HEK293 (cell line): ENCODE data around the gene LAMA1.

Experiments used
- CTCF ChIA-PET: fragments of 350-600 bp; formaldehyde crosslinking; extraction: SDS; loops from one replicate; lab custom pipeline; 2021; ENCODE audit warnings: antibody characterized with exemption; lab: Yijun Ruan, JAX
- POLR2A ChIA-PET: fragments of 300-600 bp; formaldehyde crosslinking; extraction: SDS; loops from one replicate; lab custom pipeline; 2020; ENCODE audit warnings: antibody characterized with exemption, inconsistent platforms; lab: Yijun Ruan, JAX
- H3K27ac ChIP-seq: fragments of 200-500 bp; sonication (Bioruptor generic); 2 replicates; pipeline ENCODE4 v1.5.1; 2014; ENCODE audit warnings: low read depth, low read length, control low read depth, inconsistent platforms; ENCODE audit errors: extremely low read depth
- H3K36me3 ChIP-seq, 2 experiments: fragments of 200-500 bp in 1 of 2; sonication (Bioruptor generic) in 1 of 2; 1 replicate in 1 of 2; 2 replicates in 1 of 2; pipeline ENCODE4 v1.5.1; 2014 to 2017; ENCODE audit warnings: inconsistent platforms in 2 of 2, low read length in 2 of 2; ENCODE audit not compliant: control insufficient read depth in 2 of 2, insufficient read depth in 1 of 2
- H3K4me1 ChIP-seq: fragments of 200-500 bp; sonication (Bioruptor generic); 2 replicates; pipeline ENCODE4 v1.5.1; 2014; ENCODE audit warnings: mild to moderate bottlenecking, low read length, inconsistent platforms; ENCODE audit not compliant: control insufficient read depth, insufficient read depth
- H3K4me3 ChIP-seq: 2 replicates; pipeline ENCODE4 v1.5.1; 2011; ENCODE audit warnings: low read depth, mild to moderate bottlenecking, control low read depth, low read length, moderate library complexity
- H3K9me3 ChIP-seq: fragments of 200-500 bp; sonication (Bioruptor generic); 2 replicates; pipeline ENCODE4 v1.5.1; 2014; ENCODE audit warnings: low read depth, low read length, inconsistent platforms; ENCODE audit not compliant: control insufficient read depth, insufficient read depth
- BCL11B ChIP-seq: fragments of 450-650 bp; formaldehyde crosslinking; IDR thresholded peaks from 2 replicates; pipeline ENCODE4 v1.5.1; 2016; ENCODE audit warnings: low read depth, missing biosample characterization, missing genetic modification characterization
- GFI1B ChIP-seq: fragments of 450-650 bp; formaldehyde crosslinking; IDR thresholded peaks from 2 replicates; pipeline ENCODE4 v1.5.1; 2016; ENCODE audit warnings: missing biosample characterization, missing genetic modification characterization
- PRDM1 ChIP-seq: fragments of 450-650 bp; formaldehyde crosslinking; IDR thresholded peaks from 2 replicates; pipeline ENCODE4; 2016; ENCODE audit warnings: missing biosample characterization, missing genetic modification characterization
- RBAK ChIP-seq: fragments of 450-650 bp; formaldehyde crosslinking; IDR thresholded peaks from 2 replicates; pipeline ENCODE4 v1.5.1; 2016; ENCODE audit warnings: missing biosample characterization, missing genetic modification characterization
- REPIN1 ChIP-seq: fragments of 450-650 bp; formaldehyde crosslinking; IDR thresholded peaks from 2 replicates; pipeline ENCODE4 v1.5.1; 2017; ENCODE audit warnings: missing biosample characterization, missing genetic modification characterization, low read depth
- SP3 ChIP-seq: fragments of 450-650 bp; formaldehyde crosslinking; IDR thresholded peaks from 2 replicates; pipeline ENCODE4 v1.5.1; 2016; ENCODE audit warnings: missing biosample characterization, missing genetic modification characterization
- WT1 ChIP-seq: fragments of 450-650 bp; formaldehyde crosslinking; IDR thresholded peaks from 2 replicates; pipeline ENCODE4 v1.5.1; 2016; ENCODE audit warnings: missing biosample characterization, missing genetic modification characterization
- YY2 ChIP-seq: fragments of 450-650 bp; formaldehyde crosslinking; IDR thresholded peaks from 2 replicates; pipeline ENCODE4 v1.5.1; 2016; ENCODE audit warnings: missing biosample characterization, missing genetic modification characterization
- ZBTB10 ChIP-seq: fragments of 450-650 bp; formaldehyde crosslinking; IDR thresholded peaks from 2 replicates; pipeline ENCODE4 v1.5.1; 2016; ENCODE audit warnings: missing biosample characterization, missing genetic modification characterization
- ZBTB48 ChIP-seq: fragments of 450-650 bp; formaldehyde crosslinking; IDR thresholded peaks from 2 replicates; pipeline ENCODE4 v1.5.1; 2016; ENCODE audit warnings: missing biosample characterization, missing genetic modification characterization
- ZNF114 ChIP-seq: fragments of 450-650 bp; formaldehyde crosslinking; IDR thresholded peaks from 2 replicates; pipeline ENCODE4 v1.5.0; 2017; ENCODE audit warnings: missing biosample characterization, missing genetic modification characterization
- ZNF211 ChIP-seq: fragments of 450-650 bp; formaldehyde crosslinking; IDR thresholded peaks from 2 replicates; pipeline ENCODE4 v1.5.1; 2016; ENCODE audit warnings: low read depth, missing biosample characterization, missing genetic modification characterization
- ZNF280D ChIP-seq: fragments of 450-650 bp; formaldehyde crosslinking; IDR thresholded peaks from 2 replicates; pipeline ENCODE4 v1.5.1; 2016; ENCODE audit warnings: missing biosample characterization, missing genetic modification characterization
- ZNF292 ChIP-seq: fragments of 450-650 bp; formaldehyde crosslinking; IDR thresholded peaks from 2 replicates; pipeline ENCODE4 v1.5.1; 2016; ENCODE audit warnings: low read depth, missing biosample characterization, missing genetic modification characterization, borderline replicate concordance
- ZNF324 ChIP-seq: fragments of 450-650 bp; formaldehyde crosslinking; IDR thresholded peaks from 2 replicates; pipeline ENCODE4 v1.5.1; 2016; ENCODE audit warnings: missing biosample characterization, missing genetic modification characterization
- ZNF548 ChIP-seq: fragments of 450-650 bp; formaldehyde crosslinking; IDR thresholded peaks from 2 replicates; pipeline ENCODE4 v1.5.1; 2016; ENCODE audit warnings: missing biosample characterization, missing genetic modification characterization
- ZNF626 ChIP-seq: fragments of 450-650 bp; sonication (Bioruptor Pico); formaldehyde crosslinking; IDR thresholded peaks from 2 replicates; pipeline ENCODE4 v1.5.1; 2018; ENCODE audit warnings: missing biosample characterization, missing genetic modification characterization, inconsistent platforms
- ZNF692 ChIP-seq: fragments of 450-650 bp; formaldehyde crosslinking; IDR thresholded peaks from 2 replicates; pipeline ENCODE4 v1.5.1; 2016; ENCODE audit warnings: missing biosample characterization, missing genetic modification characterization
- ZNF701 ChIP-seq: fragments of 450-650 bp; formaldehyde crosslinking; IDR thresholded peaks from 2 replicates; pipeline ENCODE4 v1.5.1; 2016; ENCODE audit warnings: missing biosample characterization, missing genetic modification characterization
- ZNF707 ChIP-seq: fragments of 450-650 bp; formaldehyde crosslinking; IDR thresholded peaks from 2 replicates; pipeline ENCODE4 v1.5.1; 2016; ENCODE audit warnings: missing biosample characterization, missing genetic modification characterization
- ZSCAN18 ChIP-seq: fragments of 450-650 bp; formaldehyde crosslinking; IDR thresholded peaks from 2 replicates; pipeline ENCODE4 v1.5.1; 2016; ENCODE audit warnings: missing biosample characterization, missing genetic modification characterization
- ZSCAN4 ChIP-seq: fragments of 450-650 bp; formaldehyde crosslinking; IDR thresholded peaks from 2 replicates; pipeline ENCODE4 v1.5.1; 2017; ENCODE audit warnings: missing biosample characterization, missing genetic modification characterization
- TF ChIP-seq, protein P1 (sequence below): fragments of 450-650 bp; formaldehyde crosslinking; IDR thresholded peaks from 2 replicates; pipeline ENCODE4 v1.5.1; 2016; ENCODE audit warnings: missing biosample characterization, missing genetic modification characterization
- TF ChIP-seq, protein P2 (sequence below): fragments of 450-650 bp; formaldehyde crosslinking; IDR thresholded peaks from 2 replicates; pipeline ENCODE4 v1.5.1; 2017; ENCODE audit warnings: missing biosample characterization, missing genetic modification characterization

Gene LAMA1

GRCh38 chr18:7117390-7118355, at the start of gene LAMA1:
Gene LAMA1 (minus strand): TSS chr18:7117797. CDS start chr18:7117720, 77 bp downstream.
- peak within 1 kb of the TSS; percentile 61 for H3K4me3 ChIP-seq
- H3K9me3 ChIP-seq: no peaks in the 10 kb centered on the region
- POLR2A ChIA-PET: no interaction called here
- H3K36me3 ChIP-seq: no peaks in the 10 kb centered on the region
- peak within 1 kb of the TSS; percentile 37; the same call in 1 of the 2 replicates for H3K27ac ChIP-seq
- CTCF ChIA-PET: no interaction called here
- 0 out of 2 replicates have a peak, but pooled peaks cover 2% of the 10 kb centered on the region for H3K4me1 ChIP-seq
- TF ChIP-seq PRDM1: no peak
- TF ChIP-seq ZNF548 (tag by site-specific recombination): no peak
- TF ChIP-seq ZNF324 (tag by site-specific recombination): no peak
- TF ChIP-seq RBAK (tag by site-specific recombination): no peak
- TF ChIP-seq ZSCAN4 (tag by site-specific recombination): no peak
- TF ChIP-seq GFI1B (tag by site-specific recombination): no peak
- TF ChIP-seq ZSCAN18: no peak
- 0 out of 2 replicates have a peak, but pooled peaks have one; percentile 15 for TF ChIP-seq ZBTB48 (tag by site-specific recombination)
- TF ChIP-seq ZNF707 (tag by site-specific recombination): no peak
- no peak for TF ChIP-seq BCL11B (tag by site-specific recombination)
- TF ChIP-seq SP3: peak; percentile 26; the same call in 1 of the 2 replicates
- no peak for TF ChIP-seq ZNF211 (tag by site-specific recombination)
- no peak for TF ChIP-seq ZNF626 (tag by site-specific recombination)
- TF ChIP-seq, protein P1, sequence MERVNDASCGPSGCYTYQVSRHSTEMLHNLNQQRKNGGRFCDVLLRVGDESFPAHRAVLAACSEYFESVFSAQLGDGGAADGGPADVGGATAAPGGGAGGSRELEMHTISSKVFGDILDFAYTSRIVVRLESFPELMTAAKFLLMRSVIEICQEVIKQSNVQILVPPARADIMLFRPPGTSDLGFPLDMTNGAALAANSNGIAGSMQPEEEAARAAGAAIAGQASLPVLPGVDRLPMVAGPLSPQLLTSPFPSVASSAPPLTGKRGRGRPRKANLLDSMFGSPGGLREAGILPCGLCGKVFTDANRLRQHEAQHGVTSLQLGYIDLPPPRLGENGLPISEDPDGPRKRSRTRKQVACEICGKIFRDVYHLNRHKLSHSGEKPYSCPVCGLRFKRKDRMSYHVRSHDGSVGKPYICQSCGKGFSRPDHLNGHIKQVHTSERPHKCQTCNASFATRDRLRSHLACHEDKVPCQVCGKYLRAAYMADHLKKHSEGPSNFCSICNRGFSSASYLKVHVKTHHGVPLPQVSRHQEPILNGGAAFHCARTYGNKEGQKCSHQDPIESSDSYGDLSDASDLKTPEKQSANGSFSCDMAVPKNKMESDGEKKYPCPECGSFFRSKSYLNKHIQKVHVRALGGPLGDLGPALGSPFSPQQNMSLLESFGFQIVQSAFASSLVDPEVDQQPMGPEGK (tag by site-specific recombination): peak; percentile 35; the same call in 1 of the 2 replicates
- TF ChIP-seq, protein P2, sequence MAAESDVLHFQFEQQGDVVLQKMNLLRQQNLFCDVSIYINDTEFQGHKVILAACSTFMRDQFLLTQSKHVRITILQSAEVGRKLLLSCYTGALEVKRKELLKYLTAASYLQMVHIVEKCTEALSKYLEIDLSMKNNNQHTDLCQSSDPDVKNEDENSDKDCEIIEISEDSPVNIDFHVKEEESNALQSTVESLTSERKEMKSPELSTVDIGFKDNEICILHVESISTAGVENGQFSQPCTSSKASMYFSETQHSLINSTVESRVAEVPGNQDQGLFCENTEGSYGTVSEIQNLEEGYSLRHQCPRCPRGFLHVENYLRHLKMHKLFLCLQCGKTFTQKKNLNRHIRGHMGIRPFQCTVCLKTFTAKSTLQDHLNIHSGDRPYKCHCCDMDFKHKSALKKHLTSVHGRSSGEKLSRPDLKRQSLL (tag by site-specific recombination): no peak
- no peak for TF ChIP-seq ZNF280D (tag by site-specific recombination)
- no peak for TF ChIP-seq ZNF701 (tag by site-specific recombination)
- TF ChIP-seq ZBTB10 (tag by site-specific recombination): no peak
- TF ChIP-seq ZNF692: no peak
- TF ChIP-seq ZNF114 (tag by site-specific recombination): no peak
- no peak for TF ChIP-seq REPIN1
- no peak for TF ChIP-seq ZNF292 (tag by site-specific recombination)
- TF ChIP-seq YY2 (tag by site-specific recombination): no peak
- no peak for TF ChIP-seq WT1 (tag by site-specific recombination)
